Naive thymus-derived CD4-positive, alpha-beta T cell (primary cell): Measurements from ENCODE around the gene IMP4. TPM values are rescaled to one million over a fixed set of nuclear protein-coding genes. Genes with fewer than 3 reads are reported as not detected.

Source experiments
- ATAC-seq: fragments of 150-1000 bp; cut with Tn5 transposase; 2 replicates; pipeline ENCODE4 v1.10.0; 2021; ENCODE audit warnings: mild to moderate bottlenecking, moderate library complexity
- CTCF ChIA-PET: fragments of 350-600 bp; sonication (Branson Sonifier 250); formaldehyde crosslinking; loops from one replicate; lab custom pipeline; 2021; ENCODE audit warnings: antibody characterized with exemption; lab: Charles Lee
- POLR2A ChIA-PET: fragments of 350-600 bp; sonication (Branson Sonifier 250); formaldehyde crosslinking; loops from one replicate; lab custom pipeline; 2021; ENCODE audit warnings: antibody characterized with exemption, inconsistent platforms; lab: Charles Lee
- DNase-seq, 9 donors: peaks; one replicate each; pipeline versions ENCODE4 v3.0.0 to v3.0.0-alpha.2; 2020 to 2022; ENCODE audit warnings: mixed read lengths in 1 of 9
- H3K27ac ChIP-seq: one replicate; pipeline ENCODE4 v1.7.0; 2013; ENCODE audit warnings: mild to moderate bottlenecking, low read depth, low read length, moderate library complexity
- H3K27me3 ChIP-seq, 2 donors: one replicate each; pipeline ENCODE4 v1.7.0; 2013; ENCODE audit warnings: low read length in 2 of 2, mild to moderate bottlenecking in 2 of 2, moderate library complexity in 2 of 2; ENCODE audit not compliant: control insufficient read depth in 2 of 2, insufficient read depth in 2 of 2
- H3K36me3 ChIP-seq, 3 experiments: 1 replicate in 2 of 3; 2 replicates in 1 of 3; pipeline ENCODE4 v1.7.0; 2013; ENCODE audit warnings: low read length in 3 of 3, mild to moderate bottlenecking in 3 of 3, moderate library complexity in 1 of 3; ENCODE audit not compliant: insufficient read depth in 3 of 3, control insufficient read depth in 2 of 3
- H3K4me1 ChIP-seq, 2 donors: one replicate each; pipeline ENCODE4 v1.7.0; 2013; ENCODE audit warnings: low read length in 2 of 2, mild to moderate bottlenecking in 2 of 2, moderate library complexity in 1 of 2; ENCODE audit not compliant: control insufficient read depth in 2 of 2, insufficient read depth in 2 of 2
- H3K4me3 ChIP-seq: 2 replicates; pipeline ENCODE4 v1.7.0; 2013; ENCODE audit warnings: mild to moderate bottlenecking, low read length
- H3K9me3 ChIP-seq, 3 experiments: 1 replicate in 2 of 3; 2 replicates in 1 of 3; pipeline ENCODE4 v1.7.0; 2013; ENCODE audit warnings: low read length in 3 of 3; ENCODE audit not compliant: control insufficient read depth in 2 of 3
- H3K27ac Mint-ChIP-seq, 9 donors: one replicate each; pipeline ENCODE4 v1.8.0; 2020 to 2022; ENCODE audit warnings: mixed read lengths in 9 of 9, mild to moderate bottlenecking in 8 of 9, moderate library complexity in 5 of 9, inconsistent platforms in 2 of 9
- H3K27me3 Mint-ChIP-seq, 5 donors: one replicate each; pipeline ENCODE4 v1.8.0; 2021 to 2022; ENCODE audit warnings: mixed read lengths in 5 of 5, mild to moderate bottlenecking in 1 of 5
- H3K36me3 Mint-ChIP-seq, 5 donors: one replicate each; pipeline ENCODE4 v1.8.0; 2020 to 2022; ENCODE audit warnings: mixed read lengths in 5 of 5, mild to moderate bottlenecking in 3 of 5, inconsistent platforms in 1 of 5
- H3K4me1 Mint-ChIP-seq, 7 donors: one replicate each; pipeline ENCODE4 v1.8.0; 2020 to 2022; ENCODE audit warnings: mixed read lengths in 7 of 7, mild to moderate bottlenecking in 3 of 7, inconsistent platforms in 1 of 7
- H3K4me3 Mint-ChIP-seq, 10 donors: one replicate each; pipeline ENCODE4 v1.8.0; 2020 to 2022; ENCODE audit warnings: mild to moderate bottlenecking in 10 of 10, mixed read lengths in 10 of 10, moderate library complexity in 6 of 10, inconsistent platforms in 2 of 10
- H3K9me3 Mint-ChIP-seq, 11 donors: one replicate each; pipeline ENCODE4 v1.8.0; 2020 to 2022; ENCODE audit warnings: mixed read lengths in 11 of 11, mild to moderate bottlenecking in 4 of 11, inconsistent platforms in 1 of 11, moderate library complexity in 1 of 11
- intact Hi-C, 2 donors: fragments of 100-400 bp; cut with micrococcal nuclease; formaldehyde crosslinking; loops; one replicate each; pipeline ENCODE4 v1.15.1; 2023
- polyA plus RNA-seq, 2 donors: library from polyadenylated mRNA; unstranded; fragments of 300-500 nt; fragmentation: Illumina TruSeq; gene quantifications; one replicate each; pipeline ENCODE4 v1.2.3, GENCODE V29; 2021
- total RNA-seq, 6 experiments: library from RNA in 5 of 6; stranded (reverse) in 5 of 6; gene quantifications; 1 replicate in 5 of 6; 2 replicates in 1 of 6; pipeline ENCODE4 v1.2.3 and lab custom pipeline; 2021 to 2026

The IMP4 gene
- total and polyA plus RNA-seq, 7 experiments from 2014 or later, result 69.9 to 88.5 (median 79.3) TPM

DNA sequence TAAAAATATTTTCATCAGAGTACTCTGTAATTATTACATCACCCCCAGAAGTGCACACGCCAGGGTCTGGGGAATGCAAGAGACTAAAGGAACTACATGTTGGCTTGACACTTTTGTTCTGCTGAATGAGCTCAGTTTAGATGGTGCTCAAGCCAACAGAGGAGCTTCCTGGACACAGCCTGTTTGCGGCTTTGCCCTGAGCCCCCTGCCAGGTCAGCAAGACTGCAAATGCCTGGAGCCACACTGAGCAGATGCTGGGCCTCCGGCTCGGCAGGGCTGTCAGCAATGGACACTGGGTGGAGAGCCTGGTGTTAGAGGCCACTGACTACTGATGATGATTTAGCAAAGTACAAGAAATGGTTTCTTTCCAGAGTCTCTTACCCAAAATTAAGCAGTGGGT, 45.1 kb downstream of the IMP4 start:
- Mint-ChIP-seq H3K36me3 (peaks cover 0 to 17% (median 10%) of the 10 kb centered on the region in 5 donors), H3K4me3 (no peak overlapping the region), H3K27ac (no peak overlapping the region), H3K27me3 (peaks cover 0 to 5% (median 0%) of the 10 kb centered on the region in 5 donors), H3K9me3 (peaks cover 0 to 5% (median 0%) of the 10 kb centered on the region in 11 donors), H3K4me1 (peaks cover 12 to 20% (median 18%) of the 10 kb centered on the region in 7 donors)
- H3K9me3 ChIP-seq, result no peaks in the 10 kb centered on the region
- intact Hi-C loops, result no loop called here
- ChIA-PET CTCF (no interaction called here), POLR2A (no interaction called here)
- no peak for ATAC-seq
- no peak overlapping the region for H3K4me3 ChIP-seq
- H3K27me3 ChIP-seq, result no peaks in the 10 kb centered on the region
- peaks cover 5 to 8% of the 10 kb centered on the region in 2 donors for H3K4me1 ChIP-seq
- H3K27ac ChIP-seq, result no peak overlapping the region
- no peak for DNase-seq
- H3K36me3 ChIP-seq, result no peaks in the 10 kb centered on the region

- peaks cover 0 to 5% (median under 1%) of the 10 kb centered on the region in 5 donors for H3K27me3 Mint-ChIP-seq
- ChIA-PET POLR2A (no interaction called here), CTCF (interaction anchor here (0.7 kb wide), 1 partner anchor 11 kb away, joined by 3 read pairs; no protein-coding TSS in a partner anchor)
- H3K4me3 Mint-ChIP-seq, result no peak overlapping the region
- H3K9me3 Mint-ChIP-seq, result peaks cover 0 to 5% (median 0%) of the 10 kb centered on the region in 11 donors
- no peaks in the 10 kb centered on the region for H3K36me3 ChIP-seq
- intact Hi-C loops, result no loop called here
- H3K9me3 ChIP-seq, result no peaks in the 10 kb centered on the region
- ATAC-seq (no peak), DNase-seq (no peak)
- H3K4me3 ChIP-seq, result no peak overlapping the region
- peaks cover 5 to 8% of the 10 kb centered on the region in 2 donors for H3K4me1 ChIP-seq
- no peak overlapping the region for H3K27ac ChIP-seq
- peaks cover 0 to 12% (median 8%) of the 10 kb centered on the region in 5 donors for H3K36me3 Mint-ChIP-seq
- H3K27me3 ChIP-seq, result no peaks in the 10 kb centered on the region
- no peak overlapping the region for H3K27ac Mint-ChIP-seq
- peaks cover 12 to 20% (median 18%) of the 10 kb centered on the region in 7 donors for H3K4me1 Mint-ChIP-seq
Measured at GRCh38 chr2:130388221-130388907, 45.7 kb downstream of the IMP4 start.

DNA sequence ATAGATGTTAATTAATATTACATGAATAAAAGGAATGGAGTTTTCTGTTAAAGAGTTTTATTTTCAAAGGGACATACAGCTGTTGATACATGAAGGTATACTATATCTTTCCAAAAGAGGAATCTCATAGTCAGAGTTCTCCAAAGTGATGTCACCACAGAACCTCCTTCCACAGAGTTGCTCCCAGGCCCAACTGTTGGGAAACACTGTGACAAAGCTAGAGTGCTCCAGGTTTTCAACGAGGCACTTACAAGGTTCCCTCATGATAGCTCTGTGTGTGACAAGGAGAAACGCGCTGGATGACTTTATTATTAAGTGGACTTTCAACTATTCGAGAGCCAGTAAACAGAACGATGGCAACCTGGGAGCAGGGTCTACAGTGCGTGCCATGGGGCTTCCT, 46.7 kb downstream of the IMP4 start:
- ChIA-PET POLR2A (no interaction called here), CTCF (no interaction called here)
- intact Hi-C loops, result no loop called here
- Mint-ChIP-seq H3K36me3 (peaks cover 0 to 12% (median 10%) of the 10 kb centered on the region in 5 donors), H3K4me3 (peak overlapping the region in 3 of 10 donors; percentile 12 to 80 (median 53)), H3K27me3 (peaks cover 0 to 7% (median 3%) of the 10 kb centered on the region in 5 donors), H3K4me1 (peaks cover 12 to 20% (median 18%) of the 10 kb centered on the region in 7 donors), H3K9me3 (peaks cover 0 to 5% (median 0%) of the 10 kb centered on the region in 11 donors), H3K27ac (no peak overlapping the region)
- no peak for DNase-seq
- Histone ChIP-seq H3K9me3 (no peaks in the 10 kb centered on the region), H3K27me3 (no peaks in the 10 kb centered on the region), H3K4me1 (peaks cover 5 to 8% of the 10 kb centered on the region in 2 donors), H3K4me3 (no peak overlapping the region), H3K27ac (no peak overlapping the region), H3K36me3 (no peaks in the 10 kb centered on the region)
- no peak for ATAC-seq

GRCh38 chr2:130389783-130390182, 47.1 kb downstream of the IMP4 start:
- H3K9me3 ChIP-seq, result no peaks in the 10 kb centered on the region
- Mint-ChIP-seq H3K27me3 (peaks cover 0 to 8% (median 3%) of the 10 kb centered on the region in 5 donors), H3K9me3 (peaks cover 0 to 5% (median 0%) of the 10 kb centered on the region in 11 donors), H3K36me3 (peaks cover 0 to 12% (median 10%) of the 10 kb centered on the region in 5 donors), H3K4me1 (peaks cover 12 to 20% (median 18%) of the 10 kb centered on the region in 7 donors), H3K4me3 (peak overlapping the region in 8 of 10 donors; percentile 8 to 80 (median 32)), H3K27ac (no peak overlapping the region)
- DNase-seq (no peak), ATAC-seq (no peak)
- H3K36me3 ChIP-seq, result no peaks in the 10 kb centered on the region
- ChIA-PET POLR2A (interaction anchor here (0.8 kb wide), 1 partner anchor 46 kb away, joined by 5 read pairs; no protein-coding TSS in a partner anchor), CTCF (no interaction called here)
- H3K4me1 ChIP-seq, result peaks cover 5 to 8% of the 10 kb centered on the region in 2 donors
- no peaks in the 10 kb centered on the region for H3K27me3 ChIP-seq
- no peak overlapping the region for H3K27ac ChIP-seq
- no peak overlapping the region for H3K4me3 ChIP-seq
- intact Hi-C loops, result loop anchor here in 1 of 2 donors (5.0 kb wide), 1 partner anchor 32 kb away; the partner anchor contains the start of gene PTPN18

DNA sequence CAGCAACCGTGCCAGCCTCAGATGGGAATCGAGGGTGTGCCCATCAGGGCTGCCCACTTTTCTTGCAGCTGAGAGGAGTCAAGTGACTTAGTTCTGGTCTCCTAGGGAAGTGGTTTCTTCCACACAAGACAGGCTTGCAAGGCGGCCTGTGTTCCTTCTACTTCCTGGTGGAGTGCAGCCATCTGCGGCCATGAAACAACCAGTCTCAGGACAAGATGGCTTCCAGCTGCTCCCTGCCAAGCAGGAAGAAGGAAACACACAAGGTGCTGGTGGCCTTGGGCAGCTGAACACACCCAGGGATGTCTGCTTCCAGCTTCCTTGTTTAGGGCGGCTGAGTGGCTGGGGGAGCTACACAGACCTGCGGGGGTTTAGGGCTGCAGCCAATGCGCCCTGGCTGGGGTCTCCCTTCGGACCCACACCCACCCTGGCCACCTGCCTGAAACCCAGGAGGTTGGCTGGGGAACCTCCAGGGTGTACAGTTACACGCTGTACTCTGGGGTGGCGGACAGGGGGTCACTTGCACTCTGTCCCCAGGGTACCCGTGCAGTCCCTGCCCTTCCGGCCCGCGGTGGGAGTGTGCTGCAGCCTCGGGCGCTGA, 47.9 kb downstream of the IMP4 start:
- Mint-ChIP-seq H3K9me3 (peaks cover 0 to 5% (median 0%) of the 10 kb centered on the region in 11 donors), H3K4me1 (peaks cover 12 to 20% (median 18%) of the 10 kb centered on the region in 7 donors), H3K36me3 (peaks cover 0 to 12% (median 7%) of the 10 kb centered on the region in 5 donors), H3K27me3 (peaks cover 0 to 9% (median 4%) of the 10 kb centered on the region in 5 donors), H3K27ac (peak overlapping the region; percentile 62 to 97 (median 87)), H3K4me3 (peak overlapping the region; percentile 80 to 94 (median 88))
- no peaks in the 10 kb centered on the region for H3K36me3 ChIP-seq
- DNase-seq, result no peak
- H3K9me3 ChIP-seq, result no peaks in the 10 kb centered on the region
- peak overlapping the region; percentile 56 for H3K4me3 ChIP-seq
- peak overlapping the region; percentile 32 for H3K27ac ChIP-seq
- no peaks in the 10 kb centered on the region for H3K27me3 ChIP-seq
- ATAC-seq, result peak; percentile 17
- ChIA-PET CTCF (no interaction called here), POLR2A (interaction anchor here (0.8 to 0.9 kb wide), 2 partner anchors 47 to 48 kb away, joined by 5 read pairs; partner anchors contain the start of gene IMP4)
- peaks cover 5 to 8% of the 10 kb centered on the region in 2 donors for H3K4me1 ChIP-seq
- intact Hi-C loops, result loop anchor here (1.0 to 5.0 kb wide), 3 partner anchors 18 to 48 kb away; partner anchors contain the start of genes IMP4 (in 2 of the 2) and PTPN18 (in 1 of the 2)

- intact Hi-C loops, result loop anchor here (1.0 to 5.0 kb wide), 3 partner anchors 19 to 49 kb away; partner anchors contain the start of genes IMP4 (in 2 of the 2) and PTPN18 (in 1 of the 2)
- Mint-ChIP-seq H3K4me1 (peaks cover 8 to 20% (median 18%) of the 10 kb centered on the region in 7 donors), H3K27ac (peak overlapping the region; percentile 62 to 97 (median 87)), H3K36me3 (peaks cover 0 to 10% (median 7%) of the 10 kb centered on the region in 5 donors), H3K9me3 (peaks cover 0 to 5% (median 0%) of the 10 kb centered on the region in 11 donors), H3K4me3 (peak overlapping the region; percentile 80 to 94 (median 88)), H3K27me3 (peaks cover 0 to 15% (median 9%) of the 10 kb centered on the region in 5 donors)
- ChIA-PET CTCF (no interaction called here), POLR2A (interaction anchor here (0.9 to 1.0 kb wide), 2 partner anchors 49 kb away, joined by 4 to 5 read pairs; partner anchors contain the start of gene IMP4)
- ATAC-seq (peak; percentile 94), DNase-seq (peak; percentile 37 to 77 (median 56))
- Histone ChIP-seq H3K9me3 (no peaks in the 10 kb centered on the region), H3K27ac (peak overlapping the region; percentile 32), H3K4me3 (peak overlapping the region; percentile 56), H3K4me1 (peaks cover 5 to 8% of the 10 kb centered on the region in 2 donors), H3K36me3 (no peaks in the 10 kb centered on the region), H3K27me3 (no peaks in the 10 kb centered on the region)
Measured at GRCh38 chr2:130391058-130391871, 48.6 kb downstream of the IMP4 start.
